Gastrocnemius medialis (tissue), 4 donors: ENCODE measurements around the gene UCP3.

Experiments used
- CTCF ChIP-seq, 5 experiments: fragments of 450-650 bp in 3 of 5; fragments of 200-600 bp in 2 of 5; sonication (generic) in 2 of 5; IDR thresholded peaks in 4 of 5; conservative IDR thresholded peaks in 1 of 5; 1 replicate in 4 of 5; 2 replicates in 1 of 5; pipeline ENCODE4 v1.5.1; 2016 to 2019; ENCODE audit warnings: antibody characterized with exemption in 5 of 5, mild to moderate bottlenecking in 3 of 5, moderate library complexity in 3 of 5
- POLR2A ChIP-seq, 2 donors: fragments of 450-650 bp; IDR thresholded peaks; one replicate each; pipeline ENCODE4 v1.6.1; 2017; ENCODE audit warnings: antibody characterized with exemption in 2 of 2, mild to moderate bottlenecking in 2 of 2, moderate library complexity in 2 of 2

DNA sequence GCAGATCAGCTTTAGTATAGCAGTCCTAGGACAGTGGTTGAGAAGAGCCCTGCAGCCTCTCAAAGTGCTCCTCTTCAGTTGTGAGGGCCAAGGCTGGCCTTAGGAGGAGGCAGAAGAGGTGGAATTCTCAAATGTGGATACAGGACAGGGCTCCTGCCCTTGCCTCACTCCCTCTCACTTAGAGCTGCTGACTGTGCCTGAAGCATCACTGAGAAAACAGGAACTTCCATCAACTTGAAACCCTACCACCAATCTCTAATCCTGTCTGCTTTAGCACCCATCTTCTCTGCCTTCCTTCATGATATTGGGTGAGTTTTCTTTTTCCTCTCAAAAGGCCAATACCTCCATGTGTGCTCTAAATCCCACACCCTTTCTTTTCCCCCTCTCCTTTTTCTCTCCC, 14.4 kb upstream of the UCP3 start:
- TF ChIP-seq CTCF (IDR thresholded peaks at IDR 0.05 in 4 of 5, conservative IDR thresholded peaks at IDR 0.05 in 1 of 5) (no peak), POLR2A (IDR thresholded peaks at IDR 0.05) (no peak)
